Epithelial cell of esophagus (primary cell): ENCODE data around the gene SYNE1.

Source experiments
- DNase-seq: peaks from one replicate; pipeline ENCODE4 v3.0.0; 2010; ENCODE audit warnings: low read depth
- H3K4me3 ChIP-seq: 2 replicates; pipeline ENCODE4 v1.5.1; 2011; ENCODE audit warnings: mild to moderate bottlenecking, low read length, control low read depth
- CTCF ChIP-seq: IDR thresholded peaks from 2 replicates; pipeline ENCODE4 v1.5.1; 2011; ENCODE audit warnings: low read depth, mild to moderate bottlenecking, low read length, control low read depth, inconsistent platforms; ENCODE audit not compliant: insufficient read depth; ENCODE audit errors: missing control alignments

The SYNE1 gene

GRCh38 chr6:152316024-152316423 lies 321.1 kb downstream of the SYNE1 start:
- DNase-seq, result peak; percentile 69
- H3K4me3 ChIP-seq, result no peak overlapping the region
- no peak for TF ChIP-seq CTCF

- no peak for DNase-seq
- H3K4me3 ChIP-seq, result no peak overlapping the region
- TF ChIP-seq CTCF, result no peak
Observed at GRCh38 chr6:152314483-152314832, 322.7 kb downstream of the SYNE1 start.

GRCh38 chr6:152313542-152314482 lies 323.4 kb downstream of the SYNE1 start:
- no peak overlapping the region for H3K4me3 ChIP-seq
- peak; percentile 65 for DNase-seq
- TF ChIP-seq CTCF, result no peak

- DNase-seq, result no peak
- no peak overlapping the region for H3K4me3 ChIP-seq
- no peak for TF ChIP-seq CTCF
Observed at GRCh38 chr6:152312434-152312833, 324.7 kb downstream of the SYNE1 start.

GRCh38 chr6:152310371-152310954 lies 326.7 kb downstream of the SYNE1 start:
- no peak overlapping the region for H3K4me3 ChIP-seq
- no peak for TF ChIP-seq CTCF
- DNase-seq, result no peak

GRCh38 chr6:152309648-152310047 lies 327.5 kb downstream of the SYNE1 start:
- peak; percentile 42 for DNase-seq
- no peak for TF ChIP-seq CTCF
- H3K4me3 ChIP-seq, result no peak overlapping the region

GRCh38 chr6:152309006-152309405 lies 328.2 kb downstream of the SYNE1 start:
- TF ChIP-seq CTCF, result no peak
- DNase-seq, result no peak
- no peak overlapping the region for H3K4me3 ChIP-seq
